ENCODE results near the gene FBXO42.

FBXO42 gene

DNA sequence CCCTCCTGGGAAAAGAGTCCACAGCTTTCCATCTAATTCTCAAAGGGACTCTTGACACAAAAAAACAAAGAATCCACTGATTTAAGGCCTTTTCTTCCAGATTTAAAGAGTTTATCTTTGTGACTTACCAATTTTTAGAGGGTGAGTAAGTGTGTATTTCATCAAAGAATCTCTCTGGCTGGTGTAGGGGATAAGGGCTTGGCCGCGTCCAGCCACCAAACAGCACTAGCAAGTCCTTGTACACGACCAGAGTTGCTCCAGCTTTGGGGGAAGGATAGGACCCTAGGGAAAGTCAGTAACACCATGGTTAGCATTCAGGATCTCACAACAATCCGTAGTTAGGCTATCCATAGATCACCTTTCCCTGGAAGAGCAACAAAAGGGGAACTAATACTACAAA is 95.8 kb downstream of the FBXO42 start:
- TF ChIP-seq, protein P1, sequence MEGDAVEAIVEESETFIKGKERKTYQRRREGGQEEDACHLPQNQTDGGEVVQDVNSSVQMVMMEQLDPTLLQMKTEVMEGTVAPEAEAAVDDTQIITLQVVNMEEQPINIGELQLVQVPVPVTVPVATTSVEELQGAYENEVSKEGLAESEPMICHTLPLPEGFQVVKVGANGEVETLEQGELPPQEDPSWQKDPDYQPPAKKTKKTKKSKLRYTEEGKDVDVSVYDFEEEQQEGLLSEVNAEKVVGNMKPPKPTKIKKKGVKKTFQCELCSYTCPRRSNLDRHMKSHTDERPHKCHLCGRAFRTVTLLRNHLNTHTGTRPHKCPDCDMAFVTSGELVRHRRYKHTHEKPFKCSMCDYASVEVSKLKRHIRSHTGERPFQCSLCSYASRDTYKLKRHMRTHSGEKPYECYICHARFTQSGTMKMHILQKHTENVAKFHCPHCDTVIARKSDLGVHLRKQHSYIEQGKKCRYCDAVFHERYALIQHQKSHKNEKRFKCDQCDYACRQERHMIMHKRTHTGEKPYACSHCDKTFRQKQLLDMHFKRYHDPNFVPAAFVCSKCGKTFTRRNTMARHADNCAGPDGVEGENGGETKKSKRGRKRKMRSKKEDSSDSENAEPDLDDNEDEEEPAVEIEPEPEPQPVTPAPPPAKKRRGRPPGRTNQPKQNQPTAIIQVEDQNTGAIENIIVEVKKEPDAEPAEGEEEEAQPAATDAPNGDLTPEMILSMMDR (IDR thresholded peaks at IDR 0.05; ENCODE audit: low read depth, low read length), result no peak
- H3K4me3 ChIP-seq (ENCODE audit: low read depth, low read length), result no peak overlapping the region

- TF ChIP-seq, protein P1 (IDR thresholded peaks at IDR 0.05; ENCODE audit: low read depth, low read length), result no peak
- no peak overlapping the region for H3K4me3 ChIP-seq (ENCODE audit: low read depth, low read length)
Measured at GRCh38 chr1:16254263-16254928, 97.9 kb downstream of the FBXO42 start.

- no peak overlapping the region for H3K4me3 ChIP-seq (ENCODE audit: low read depth, low read length)
- TF ChIP-seq, protein P1 (IDR thresholded peaks at IDR 0.05; ENCODE audit: low read depth, low read length), result no peak
Measured at GRCh38 chr1:16253332-16253922, 98.9 kb downstream of the FBXO42 start.

GRCh38 chr1:16252912-16253311 is 99.4 kb downstream of the FBXO42 start:
- TF ChIP-seq, protein P1 (IDR thresholded peaks at IDR 0.05; ENCODE audit: low read depth, low read length), result no peak
- H3K4me3 ChIP-seq (ENCODE audit: low read depth, low read length), result no peak overlapping the region

DNA sequence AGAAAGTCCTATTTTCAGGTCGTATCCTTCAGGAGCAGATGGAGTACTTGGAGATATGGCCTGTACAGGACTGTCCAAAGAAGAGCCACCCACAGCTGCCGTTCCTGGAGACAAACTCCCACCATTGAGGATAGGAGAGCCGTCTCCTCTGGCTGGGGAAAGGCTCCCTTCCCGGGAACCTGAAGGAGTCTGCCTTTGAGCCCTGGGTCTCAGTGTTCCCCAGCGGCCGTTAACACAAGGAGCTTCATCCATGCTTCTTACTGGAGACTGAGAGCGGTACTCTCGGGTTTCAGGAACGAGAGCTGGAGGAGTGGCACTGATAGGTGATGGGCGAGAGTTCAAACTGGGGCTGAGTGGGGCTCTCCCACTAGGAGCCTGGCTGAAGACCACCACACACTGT is 100.9 kb downstream of the FBXO42 start:
- TF ChIP-seq, protein P1 (IDR thresholded peaks at IDR 0.05; ENCODE audit: low read depth, low read length), result no peak
- no peak overlapping the region for H3K4me3 ChIP-seq (ENCODE audit: low read depth, low read length)

DNA sequence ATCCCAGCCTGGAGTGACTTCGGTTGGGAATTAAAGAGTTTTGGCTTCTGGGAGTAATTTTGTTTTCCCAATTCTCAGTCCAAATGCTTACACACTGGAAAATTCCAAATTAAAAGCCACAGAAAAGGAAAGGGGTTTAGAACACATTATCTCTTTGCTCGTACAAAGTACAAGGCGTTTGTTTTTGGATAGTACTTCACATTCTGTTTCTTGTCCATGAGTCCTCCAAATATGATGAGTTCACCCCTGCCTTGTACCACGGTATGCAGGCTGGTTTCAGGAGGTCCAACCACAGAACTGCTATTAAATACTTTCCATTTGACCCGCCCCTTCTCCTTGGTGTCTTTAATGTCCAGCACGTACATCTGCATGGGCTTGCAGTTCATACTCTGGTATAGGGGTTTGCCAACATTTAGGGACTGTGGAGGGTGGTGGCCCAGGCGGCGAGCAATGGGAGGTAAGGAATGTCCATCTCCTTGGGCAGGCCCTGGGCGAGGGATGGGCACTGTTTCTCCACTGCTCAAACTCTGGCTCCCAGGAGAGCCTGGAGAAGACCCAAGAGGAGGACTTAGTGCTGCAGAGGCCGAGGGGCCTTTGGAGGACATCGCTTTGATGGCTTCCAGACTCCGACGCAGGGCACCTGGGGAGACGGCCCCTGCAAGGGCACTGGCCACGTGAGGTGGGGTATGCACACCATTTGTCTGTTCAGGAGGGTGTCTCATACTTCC is 101.6 kb downstream of the FBXO42 start:
- TF ChIP-seq, protein P1 (IDR thresholded peaks at IDR 0.05; ENCODE audit: low read depth, low read length), result no peak
- no peak overlapping the region for H3K4me3 ChIP-seq (ENCODE audit: low read depth, low read length)
